NK-92 (cell line): ENCODE measurements around the gene MYH14.

Source experiments
- DNase-seq: peaks from one replicate; lab custom pipeline; 2025; ENCODE audit not compliant: unreplicated experiment; lab: John Stamatoyannopoulos, UW

Gene MYH14

DNA sequence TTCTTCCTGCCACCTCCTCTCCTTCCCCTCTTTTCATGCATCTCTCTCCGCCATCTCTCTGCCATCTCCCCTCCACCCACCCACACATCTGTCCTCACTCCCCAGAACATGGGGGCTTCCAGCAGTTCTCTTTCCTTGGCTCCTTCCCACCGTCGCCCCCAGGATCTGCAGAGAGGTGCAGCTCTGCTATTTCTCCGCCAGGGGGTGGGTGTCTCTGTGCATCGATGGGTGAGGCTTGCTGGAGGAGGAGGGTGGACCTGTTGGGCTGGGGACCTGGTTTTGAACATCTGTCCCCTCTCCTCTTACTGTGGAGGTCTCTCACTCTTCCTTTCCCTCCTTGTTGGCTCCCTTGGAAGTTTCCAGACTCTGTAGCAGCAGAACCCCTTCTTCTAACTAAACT is 51.7 kb downstream of the MYH14 start:
- DNase-seq = no peak

DNA sequence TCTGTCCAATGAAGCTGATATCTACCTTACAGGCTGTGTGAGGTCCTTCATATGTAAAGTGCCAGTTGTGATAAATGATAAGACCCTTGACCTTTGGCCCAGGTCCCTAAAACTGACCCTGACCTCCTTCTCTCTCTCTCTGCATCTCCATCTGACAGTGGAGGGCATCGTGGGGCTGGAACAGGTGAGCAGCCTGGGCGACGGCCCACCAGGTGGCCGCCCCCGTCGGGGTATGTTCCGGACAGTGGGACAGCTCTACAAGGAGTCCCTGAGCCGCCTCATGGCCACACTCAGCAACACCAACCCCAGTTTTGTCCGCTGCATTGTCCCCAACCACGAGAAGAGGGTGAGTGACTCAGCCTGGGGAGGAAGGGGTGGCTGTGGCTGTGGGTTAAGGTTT is 53.7 kb downstream of the MYH14 start:
- no peak for DNase-seq

DNA sequence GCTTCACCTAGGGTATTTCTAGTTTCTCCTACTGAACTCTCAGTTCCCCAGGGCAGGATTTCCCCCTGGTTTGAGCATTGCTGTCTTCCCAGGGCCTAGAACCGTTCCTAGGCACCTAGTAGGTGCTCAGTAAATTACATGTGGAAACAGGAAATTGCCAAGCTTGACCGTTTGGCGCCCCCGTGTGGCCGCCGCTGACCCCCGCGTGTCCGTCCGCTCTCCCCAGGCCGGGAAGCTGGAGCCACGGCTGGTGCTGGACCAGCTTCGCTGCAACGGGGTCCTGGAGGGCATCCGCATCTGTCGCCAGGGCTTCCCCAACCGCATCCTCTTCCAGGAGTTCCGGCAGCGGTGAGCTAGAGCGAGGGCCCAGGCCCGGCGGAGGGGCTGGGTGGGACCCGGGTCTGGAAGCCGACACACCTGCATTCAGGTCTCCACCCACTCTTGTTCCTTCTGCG is 55.5 kb downstream of the MYH14 start:
- no peak for DNase-seq

DNA sequence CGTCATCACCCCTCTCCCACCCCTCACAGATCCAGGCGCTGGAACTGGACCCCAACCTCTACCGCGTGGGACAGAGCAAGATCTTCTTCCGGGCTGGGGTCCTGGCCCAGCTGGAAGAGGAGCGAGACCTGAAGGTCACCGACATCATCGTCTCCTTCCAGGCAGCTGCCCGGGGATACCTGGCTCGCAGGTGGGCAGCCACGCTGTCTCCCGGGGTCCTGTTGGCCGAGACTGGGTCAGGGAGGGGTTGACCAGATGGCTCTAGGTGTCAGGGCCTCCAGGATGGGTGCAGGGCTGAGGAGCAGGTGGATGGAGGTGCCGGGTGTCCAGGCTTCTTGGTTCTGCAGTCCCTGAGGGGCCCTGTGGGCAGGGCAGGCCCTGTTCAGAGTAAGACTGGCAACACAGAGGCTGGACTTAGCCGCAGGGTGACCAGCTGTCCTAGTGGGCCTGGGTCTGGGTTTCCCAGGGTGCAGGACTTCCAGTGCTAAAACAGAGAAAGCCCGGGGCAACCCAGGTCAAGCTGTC is 58.1 kb downstream of the MYH14 start:
- no peak for DNase-seq

DNA sequence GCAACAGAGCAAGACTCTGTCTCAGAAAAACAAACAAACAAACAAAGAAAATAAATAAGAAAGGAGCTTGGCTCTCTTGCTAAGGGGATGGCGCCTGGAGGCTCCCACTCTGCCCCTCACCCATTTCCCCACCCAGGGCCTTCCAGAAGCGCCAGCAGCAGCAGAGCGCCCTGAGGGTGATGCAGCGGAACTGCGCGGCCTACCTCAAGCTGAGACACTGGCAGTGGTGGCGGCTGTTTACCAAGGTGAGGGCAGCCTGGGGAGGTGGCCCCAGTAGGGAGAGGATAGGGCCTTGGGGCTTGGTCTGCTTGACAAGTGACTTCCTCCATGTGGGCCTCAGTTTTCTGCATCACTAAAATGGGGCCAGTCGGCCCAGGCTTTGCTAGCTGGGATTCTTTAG is 59.8 kb downstream of the MYH14 start:
- DNase-seq = no peak

DNA sequence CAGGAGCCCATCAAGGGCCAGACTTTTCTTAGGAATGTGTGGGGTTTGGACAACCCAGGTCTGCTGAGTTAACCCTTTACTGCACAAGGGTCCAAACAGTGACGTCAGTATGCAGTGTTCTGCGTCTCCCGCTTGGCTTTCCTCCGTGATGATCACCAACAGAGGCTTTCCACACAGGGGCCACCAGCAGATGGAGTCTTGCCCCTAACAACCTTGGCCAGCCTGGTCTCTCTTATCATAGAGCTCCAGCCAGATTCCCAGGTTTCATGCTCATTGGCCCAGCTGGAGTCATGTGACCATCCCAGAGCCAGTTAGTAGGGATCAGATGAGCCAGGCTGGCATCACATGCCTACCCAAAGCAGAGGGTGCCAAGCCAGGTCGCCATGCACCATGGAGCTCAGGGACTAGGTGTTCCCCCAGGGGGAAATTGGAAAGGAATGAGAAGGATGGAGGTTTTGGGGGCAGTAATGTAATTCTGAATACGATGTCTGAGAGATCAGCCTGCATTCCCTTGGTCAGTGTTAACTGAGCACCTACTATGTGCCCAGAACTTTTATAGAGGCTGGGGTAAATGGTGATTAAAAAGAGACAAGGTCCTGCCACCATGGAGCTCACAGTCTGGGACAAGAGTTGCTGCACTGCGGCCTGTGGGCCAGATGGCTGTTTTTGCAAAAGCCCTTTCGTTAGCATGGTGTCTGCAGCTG is 61.2 kb downstream of the MYH14 start:
- no peak for DNase-seq

DNA sequence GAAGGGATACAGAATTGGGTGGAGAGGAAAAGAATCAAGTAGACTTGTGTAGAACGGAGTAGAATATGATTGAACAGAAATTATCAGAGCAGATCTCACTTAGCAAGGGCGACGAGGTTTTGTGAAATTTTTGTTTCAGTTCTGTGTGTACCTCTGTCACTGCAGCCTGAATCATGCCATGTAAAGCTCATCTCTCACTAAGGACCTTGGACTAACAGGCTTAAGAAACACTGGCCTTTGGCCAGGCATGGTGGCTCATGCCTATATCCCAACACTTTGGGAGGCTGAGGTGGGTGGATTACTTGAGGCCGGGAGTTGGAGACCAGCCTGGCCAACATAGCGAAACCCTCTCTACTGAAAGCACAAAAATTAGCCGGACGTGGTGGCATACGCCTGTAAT is 62.6 kb downstream of the MYH14 start:
- DNase-seq = no peak

DNA sequence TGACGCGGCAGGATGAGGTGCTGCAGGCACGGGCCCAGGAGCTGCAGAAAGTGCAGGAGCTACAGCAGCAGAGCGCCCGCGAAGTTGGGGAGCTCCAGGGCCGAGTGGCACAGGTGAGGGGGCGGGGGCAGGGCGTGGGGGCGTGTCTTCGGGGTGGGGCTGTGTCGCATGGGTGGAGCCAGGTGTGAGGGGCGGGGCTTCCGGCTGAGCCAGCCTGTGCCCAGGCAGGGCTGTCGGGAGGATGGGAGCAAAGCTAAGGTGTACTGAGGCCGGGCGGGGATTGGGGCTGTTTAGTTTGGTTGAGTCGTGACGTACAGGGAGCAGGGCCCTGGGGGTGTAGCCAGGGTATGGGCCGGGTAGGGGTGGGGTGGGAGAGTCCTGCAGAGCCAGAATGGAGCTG is 63.5 kb downstream of the MYH14 start:
- no peak for DNase-seq

DNA sequence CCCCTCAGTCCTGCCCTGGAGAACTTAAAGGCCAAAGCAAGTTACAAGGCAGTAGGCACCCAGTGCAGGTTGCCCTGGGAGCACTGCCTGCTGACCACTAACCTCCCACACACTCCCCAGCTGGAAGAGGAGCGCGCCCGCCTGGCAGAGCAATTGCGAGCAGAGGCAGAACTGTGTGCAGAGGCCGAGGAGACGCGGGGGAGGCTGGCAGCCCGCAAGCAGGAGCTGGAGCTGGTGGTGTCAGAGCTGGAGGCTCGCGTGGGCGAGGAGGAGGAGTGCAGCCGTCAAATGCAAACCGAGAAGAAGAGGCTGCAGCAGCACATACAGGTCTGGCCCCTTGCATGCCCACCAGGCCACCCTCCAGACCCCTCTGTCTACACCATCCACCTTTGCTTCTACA is 64.6 kb downstream of the MYH14 start:
- DNase-seq = no peak

DNA sequence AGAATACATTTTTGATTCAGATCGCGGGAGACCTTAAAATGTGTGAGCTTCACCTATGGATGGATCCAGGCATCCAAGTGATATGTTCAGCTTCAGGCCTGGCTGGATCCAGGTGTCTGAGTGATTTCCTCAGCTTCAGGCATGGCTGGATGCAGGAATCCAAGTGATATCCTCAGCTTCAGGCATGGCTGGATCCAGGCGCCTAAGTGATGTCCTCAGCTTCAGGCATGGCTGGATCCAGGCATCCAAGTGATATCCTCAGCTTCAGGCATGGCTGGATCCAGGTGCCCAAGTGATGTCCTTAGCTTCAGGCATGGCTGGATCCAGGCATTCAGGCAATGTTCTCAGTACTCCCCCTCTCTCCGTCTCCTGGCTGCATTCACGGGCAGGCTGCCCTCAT is 65.1 kb downstream of the MYH14 start:
- DNase-seq = no peak

DNA sequence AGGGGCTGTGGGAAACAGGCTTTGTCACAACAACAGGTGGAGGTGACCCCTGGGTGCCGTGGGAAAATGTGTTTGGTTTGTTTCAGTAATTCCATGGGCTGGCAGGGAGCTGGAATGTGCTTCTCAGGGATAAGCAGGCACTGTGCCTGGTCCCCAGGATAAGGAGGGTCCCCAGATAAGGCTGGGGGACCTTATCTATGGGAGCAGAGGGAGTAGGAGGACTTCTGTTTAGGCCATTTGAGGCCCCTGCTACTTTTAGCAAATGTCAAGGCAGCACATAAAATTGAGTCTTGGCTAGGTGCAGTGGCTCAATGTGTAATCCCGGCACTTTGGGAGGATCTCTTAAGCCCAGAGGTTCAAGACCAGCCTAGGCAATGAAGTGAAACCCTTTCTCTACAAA is 66.2 kb downstream of the MYH14 start:
- DNase-seq = no peak

DNA sequence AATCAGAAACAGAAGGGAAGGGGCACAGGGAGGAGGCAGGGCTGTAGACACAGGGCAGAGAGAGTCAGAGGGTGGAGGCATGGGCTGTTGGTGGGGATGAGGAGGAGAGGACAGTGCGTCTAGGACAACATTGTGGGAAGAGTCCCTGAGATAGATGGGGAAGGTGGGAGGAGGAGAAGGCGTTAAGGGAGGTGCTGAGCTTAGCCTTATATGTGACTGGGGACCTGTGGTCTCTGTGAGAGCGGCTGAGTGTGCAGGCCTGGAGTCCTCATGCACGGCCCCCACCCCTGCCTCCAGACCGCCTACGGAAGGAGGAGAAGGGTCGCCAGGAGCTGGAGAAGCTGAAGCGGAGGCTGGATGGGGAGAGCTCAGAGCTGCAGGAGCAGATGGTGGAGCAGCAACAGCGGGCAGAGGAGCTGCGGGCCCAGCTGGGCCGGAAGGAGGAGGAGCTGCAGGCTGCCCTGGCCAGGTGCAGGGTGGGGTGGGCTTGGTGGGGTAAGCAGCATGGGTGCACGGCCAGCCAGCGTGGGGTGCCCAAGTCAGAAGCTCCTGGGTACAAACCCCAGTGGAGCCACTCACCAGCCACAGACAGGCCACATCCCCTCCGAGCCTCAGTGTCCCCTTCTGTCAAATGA is 69.0 kb downstream of the MYH14 start:
- no peak for DNase-seq

DNA sequence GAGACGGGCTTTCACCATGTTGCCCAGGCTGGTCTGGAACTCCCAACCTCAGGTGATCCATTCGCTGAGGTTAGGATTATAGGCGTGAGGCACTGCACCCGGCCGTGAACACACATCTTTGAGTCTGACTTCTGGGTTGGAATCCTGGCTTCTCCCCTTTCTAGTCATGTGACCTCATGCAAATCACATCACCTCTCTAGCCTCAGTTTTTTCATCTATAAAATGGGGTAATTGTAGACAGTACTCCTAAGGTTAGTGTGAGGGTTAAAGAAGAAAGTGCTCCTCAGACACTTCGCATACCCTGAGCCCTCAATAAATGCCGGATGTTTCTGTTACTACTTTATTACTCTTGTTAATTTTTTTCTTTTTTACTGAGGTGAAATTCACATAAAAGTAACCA is 70.4 kb downstream of the MYH14 start:
- no peak for DNase-seq

DNA sequence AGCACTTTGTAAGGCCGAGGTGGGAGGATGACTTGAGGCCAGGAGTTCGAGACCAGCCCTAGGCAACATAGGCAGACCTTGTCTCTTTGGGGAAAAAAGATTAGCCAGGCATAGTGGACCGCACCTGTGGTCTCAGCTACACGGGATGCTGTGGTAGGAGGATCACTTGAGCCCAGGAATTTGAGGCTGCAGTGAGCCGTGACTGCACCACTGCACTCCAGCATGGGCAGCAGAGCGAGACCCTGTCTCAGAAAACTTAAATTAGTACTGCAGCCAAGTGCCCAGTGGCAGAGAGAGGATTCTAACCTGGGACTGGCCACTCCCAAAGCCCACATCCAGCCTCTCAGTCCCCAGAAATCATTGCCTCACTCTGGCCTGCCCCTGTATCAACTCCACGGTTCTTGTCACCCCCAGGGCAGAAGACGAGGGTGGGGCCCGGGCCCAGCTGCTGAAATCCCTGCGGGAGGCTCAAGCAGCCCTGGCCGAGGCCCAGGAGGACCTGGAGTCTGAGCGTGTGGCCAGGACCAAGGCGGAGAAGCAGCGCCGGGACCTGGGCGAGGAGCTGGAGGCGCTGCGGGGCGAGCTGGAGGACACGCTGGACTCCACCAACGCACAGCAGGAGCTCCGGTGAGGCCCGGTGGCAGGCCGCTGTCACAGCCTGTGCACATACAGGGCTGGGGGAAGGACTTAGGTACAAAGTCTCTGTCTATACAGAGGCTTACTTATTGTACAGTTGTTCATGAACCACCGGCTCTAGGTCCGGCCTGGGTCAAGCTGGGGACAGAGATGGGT is 72.4 kb downstream of the MYH14 start:
- no peak for DNase-seq

DNA sequence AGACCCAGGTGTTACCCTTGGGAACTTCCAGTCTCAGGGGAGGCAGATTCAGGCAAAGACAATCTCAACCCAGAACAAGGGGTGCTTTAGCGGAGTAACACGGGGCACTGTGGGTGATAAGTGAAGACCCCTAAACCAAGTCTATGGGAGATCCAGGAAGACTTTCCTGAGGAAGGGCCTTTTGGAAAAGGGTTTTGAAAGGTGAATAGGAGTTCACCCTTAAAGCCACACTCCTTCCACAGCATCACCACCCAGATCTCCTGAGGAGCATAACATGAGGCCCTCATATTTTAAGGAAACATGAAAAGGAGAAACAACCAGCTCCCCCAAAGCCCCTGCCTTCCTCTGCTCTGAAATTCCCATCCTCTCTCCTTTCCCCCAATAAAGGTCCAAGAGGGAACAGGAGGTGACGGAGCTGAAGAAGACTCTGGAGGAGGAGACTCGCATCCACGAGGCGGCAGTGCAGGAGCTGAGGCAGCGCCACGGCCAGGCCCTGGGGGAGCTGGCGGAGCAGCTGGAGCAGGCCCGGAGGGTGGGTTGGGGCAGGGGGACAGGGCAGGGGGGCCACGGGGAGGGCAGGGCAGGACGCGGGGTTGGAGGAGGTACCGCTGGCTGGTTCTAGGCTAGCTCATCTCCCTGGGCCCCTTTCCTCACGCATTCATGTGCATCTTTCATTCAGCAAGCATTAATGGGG is 73.1 kb downstream of the MYH14 start:
- DNase-seq = no peak

DNA sequence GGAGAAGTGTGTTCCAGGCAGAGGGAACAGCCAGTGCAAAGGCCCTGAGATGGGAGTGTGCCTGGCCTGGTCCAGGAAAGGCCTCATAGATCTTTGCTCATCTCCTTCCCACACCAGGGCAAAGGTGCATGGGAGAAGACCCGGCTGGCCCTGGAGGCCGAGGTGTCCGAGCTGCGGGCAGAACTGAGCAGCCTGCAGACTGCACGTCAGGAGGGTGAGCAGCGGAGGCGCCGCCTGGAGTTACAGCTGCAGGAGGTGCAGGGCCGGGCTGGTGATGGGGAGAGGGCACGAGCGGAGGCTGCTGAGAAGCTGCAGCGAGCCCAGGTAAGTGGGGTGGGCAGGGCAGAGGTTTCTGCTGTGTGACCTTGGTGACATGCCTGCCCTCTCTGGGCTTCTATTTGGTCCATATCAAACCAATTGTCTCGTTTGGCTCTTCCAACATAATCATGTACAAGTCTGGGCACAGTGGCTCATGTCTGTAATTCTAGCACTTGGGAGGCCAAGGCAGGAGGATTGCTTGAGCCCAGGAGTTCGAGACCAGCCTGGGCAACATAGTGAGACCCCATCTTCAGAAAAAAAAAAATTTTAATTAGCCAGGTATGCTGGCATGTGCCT is 74.7 kb downstream of the MYH14 start:
- DNase-seq = no peak

DNA sequence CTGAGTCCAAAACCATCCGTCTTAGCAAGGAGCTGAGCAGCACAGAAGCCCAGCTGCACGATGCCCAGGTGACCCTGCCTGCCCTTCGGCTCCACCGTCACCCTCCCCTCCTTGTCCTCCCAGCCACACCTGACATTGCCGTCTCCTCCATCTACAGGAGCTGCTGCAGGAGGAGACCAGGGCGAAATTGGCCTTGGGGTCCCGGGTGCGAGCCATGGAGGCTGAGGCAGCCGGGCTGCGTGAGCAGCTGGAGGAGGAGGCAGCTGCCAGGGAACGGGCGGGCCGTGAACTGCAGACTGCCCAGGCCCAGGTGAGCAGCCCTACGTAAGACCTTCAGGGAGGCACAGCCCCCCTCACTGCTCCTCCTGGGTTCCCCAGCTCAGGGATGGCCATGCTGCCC is 76.7 kb downstream of the MYH14 start:
- DNase-seq = no peak

DNA sequence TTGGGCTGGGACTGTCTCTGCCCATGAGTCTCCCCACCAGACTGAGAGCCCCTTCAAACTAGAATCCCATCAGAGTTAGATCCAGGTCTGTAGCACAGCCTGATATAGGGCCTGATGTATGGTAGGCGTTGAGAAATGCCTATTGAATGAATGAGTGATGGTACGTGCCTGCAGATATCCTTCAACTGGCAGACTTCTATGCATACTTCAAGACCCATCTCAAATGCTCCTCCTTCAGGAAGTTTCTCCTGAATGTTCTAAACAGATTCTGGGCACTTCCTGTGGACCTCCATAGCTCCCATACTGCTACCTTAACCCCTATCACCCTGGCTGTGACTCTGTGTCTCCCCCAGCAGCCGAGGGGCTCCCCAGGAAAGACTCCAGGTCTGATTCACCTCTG is 77.6 kb downstream of the MYH14 start:
- DNase-seq = no peak

DNA sequence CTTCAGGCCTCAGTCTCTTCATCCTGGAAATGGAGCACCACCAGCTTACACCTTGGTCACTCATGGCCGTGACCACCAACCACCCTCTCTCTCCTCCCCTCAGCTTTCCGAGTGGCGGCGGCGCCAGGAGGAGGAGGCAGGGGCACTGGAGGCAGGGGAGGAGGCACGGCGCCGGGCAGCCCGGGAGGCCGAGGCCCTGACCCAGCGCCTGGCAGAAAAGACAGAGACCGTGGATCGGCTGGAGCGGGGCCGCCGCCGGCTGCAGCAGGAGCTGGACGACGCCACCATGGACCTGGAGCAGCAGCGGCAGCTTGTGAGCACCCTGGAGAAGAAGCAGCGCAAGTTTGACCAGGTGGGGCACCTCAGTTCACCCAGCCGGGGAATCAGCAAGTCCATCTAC is 78.1 kb downstream of the MYH14 start:
- DNase-seq = no peak

DNA sequence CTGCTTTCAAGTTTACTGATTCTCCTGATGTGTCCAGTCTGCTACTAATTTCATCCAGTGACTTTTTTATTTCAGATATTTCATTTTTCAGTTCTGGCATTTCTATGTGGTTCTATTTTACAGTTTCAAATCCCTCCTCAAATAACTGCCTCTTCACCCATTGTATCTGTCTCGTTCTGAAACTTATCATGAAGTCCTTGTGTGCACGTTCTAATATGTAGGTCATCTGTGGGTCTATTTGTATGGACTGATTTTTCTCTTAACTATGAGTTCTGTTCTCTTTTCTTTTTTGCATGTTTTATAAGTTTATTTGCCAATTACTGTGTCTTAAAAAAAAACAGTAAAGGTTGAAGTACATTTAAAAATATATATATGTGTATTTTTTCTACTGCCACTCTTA is 82.4 kb downstream of the MYH14 start:
- DNase-seq = no peak

DNA sequence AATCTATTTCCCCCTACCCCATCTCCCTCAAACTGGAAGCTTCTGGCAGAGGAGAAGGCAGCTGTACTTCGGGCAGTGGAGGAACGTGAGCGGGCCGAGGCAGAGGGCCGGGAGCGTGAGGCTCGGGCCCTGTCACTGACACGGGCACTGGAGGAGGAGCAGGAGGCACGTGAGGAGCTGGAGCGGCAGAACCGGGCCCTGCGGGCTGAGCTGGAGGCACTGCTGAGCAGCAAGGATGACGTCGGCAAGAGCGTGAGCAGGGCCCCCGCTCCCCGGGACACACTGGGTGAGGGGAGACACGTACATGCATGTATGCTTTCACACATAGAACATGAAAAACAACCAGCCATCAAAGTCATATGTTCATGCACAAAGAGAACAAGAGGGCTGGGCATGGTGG is 83.0 kb downstream of the MYH14 start:
- DNase-seq = no peak
